NCI-H446 (cell line): ENCODE results near the gene CAVIN2.

Experiments used
- DNase-seq, 2 experiments: peaks; one replicate each; lab custom pipeline; 2025; lab: John Stamatoyannopoulos, UW

Gene CAVIN2, protein sequence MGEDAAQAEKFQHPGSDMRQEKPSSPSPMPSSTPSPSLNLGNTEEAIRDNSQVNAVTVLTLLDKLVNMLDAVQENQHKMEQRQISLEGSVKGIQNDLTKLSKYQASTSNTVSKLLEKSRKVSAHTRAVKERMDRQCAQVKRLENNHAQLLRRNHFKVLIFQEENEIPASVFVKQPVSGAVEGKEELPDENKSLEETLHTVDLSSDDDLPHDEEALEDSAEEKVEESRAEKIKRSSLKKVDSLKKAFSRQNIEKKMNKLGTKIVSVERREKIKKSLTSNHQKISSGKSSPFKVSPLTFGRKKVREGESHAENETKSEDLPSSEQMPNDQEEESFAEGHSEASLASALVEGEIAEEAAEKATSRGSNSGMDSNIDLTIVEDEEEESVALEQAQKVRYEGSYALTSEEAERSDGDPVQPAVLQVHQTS

DNA sequence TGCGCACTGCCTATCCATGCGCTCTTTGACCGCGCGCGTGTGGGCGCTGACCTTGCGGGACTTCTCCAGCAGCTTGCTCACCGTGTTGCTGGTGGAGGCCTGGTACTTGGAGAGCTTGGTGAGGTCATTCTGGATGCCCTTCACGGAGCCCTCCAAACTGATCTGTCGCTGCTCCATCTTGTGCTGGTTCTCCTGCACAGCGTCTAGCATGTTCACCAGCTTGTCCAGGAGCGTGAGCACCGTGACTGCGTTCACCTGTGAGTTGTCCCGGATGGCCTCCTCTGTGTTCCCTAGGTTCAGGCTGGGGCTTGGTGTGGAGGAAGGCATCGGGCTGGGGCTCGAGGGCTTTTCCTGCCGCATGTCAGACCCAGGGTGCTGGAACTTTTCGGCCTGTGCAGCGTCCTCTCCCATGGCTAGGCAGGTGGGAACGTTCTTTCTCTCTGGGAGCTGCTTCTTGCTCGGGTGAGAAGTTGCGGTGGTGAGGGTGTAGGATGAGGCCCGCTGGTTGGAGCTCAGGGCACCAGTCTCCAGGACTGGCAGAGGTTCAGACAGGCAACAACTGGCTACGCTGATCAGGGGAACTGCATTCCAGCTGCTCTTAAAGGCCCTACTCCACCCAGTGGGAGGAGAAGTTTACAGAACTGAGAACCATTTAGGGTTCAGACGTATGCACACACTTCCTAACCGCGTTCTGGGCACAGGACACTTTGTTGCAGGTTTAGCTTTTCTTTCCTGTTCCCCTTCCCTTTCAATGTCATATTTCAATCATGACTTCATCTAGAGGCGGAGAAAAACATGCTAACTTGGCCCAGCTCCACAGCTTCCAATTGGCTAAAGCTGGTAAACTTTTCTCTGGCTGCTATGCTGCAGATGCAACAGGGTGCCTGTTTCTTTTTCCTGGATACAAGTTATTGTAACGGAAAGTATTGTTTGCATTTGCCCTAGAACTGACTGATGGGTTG is at the start of gene CAVIN2:
TSS of gene CAVIN2 (minus strand) at position 574 of the 962 bp plus-strand sequence. CDS start at position 411, 163 bp downstream.
- DNase-seq = peak in 1 of 2 experiments; percentile 78

DNA sequence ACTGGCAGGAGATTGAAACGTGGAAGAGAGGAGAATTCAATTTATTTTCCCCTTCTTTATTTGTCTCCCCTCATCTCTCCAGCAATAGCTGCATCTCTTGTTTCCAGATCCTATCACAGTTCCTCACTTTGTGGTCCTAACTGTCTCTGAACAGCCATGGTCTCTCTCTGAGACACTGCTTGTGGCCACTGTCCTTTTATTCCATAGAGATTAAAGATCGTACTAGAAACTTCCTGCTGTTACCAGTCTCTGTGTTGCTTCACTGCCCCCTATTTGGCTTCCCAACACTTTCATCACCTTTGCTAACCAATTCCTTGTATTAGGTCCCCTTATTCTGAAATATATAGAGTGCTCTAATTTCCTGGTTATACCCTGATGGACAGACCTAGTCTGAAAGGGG is 48.9 kb upstream of the CAVIN2 start:
- DNase-seq = no peak

DNA sequence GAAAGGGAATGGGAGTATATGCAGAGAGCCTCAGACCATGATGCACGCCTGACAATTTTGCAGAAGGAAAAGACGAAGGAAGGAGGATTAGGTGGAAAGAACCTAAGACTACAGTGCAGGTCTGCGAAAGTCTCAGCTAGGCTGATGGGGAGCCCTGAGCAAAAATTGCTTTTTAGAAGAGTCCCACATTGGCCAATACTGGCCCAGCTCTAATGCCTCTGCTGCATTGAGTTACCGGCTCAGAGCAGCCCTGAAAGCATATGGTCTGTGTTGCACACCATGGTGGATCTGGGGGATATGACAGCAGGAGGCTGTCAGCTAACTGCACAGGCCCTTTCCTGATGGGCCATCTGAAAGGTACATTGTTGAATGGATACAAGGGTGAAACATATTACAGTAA is 48.3 kb upstream of the CAVIN2 start:
- DNase-seq = peak in 1 of 2 experiments; percentile 21

DNA sequence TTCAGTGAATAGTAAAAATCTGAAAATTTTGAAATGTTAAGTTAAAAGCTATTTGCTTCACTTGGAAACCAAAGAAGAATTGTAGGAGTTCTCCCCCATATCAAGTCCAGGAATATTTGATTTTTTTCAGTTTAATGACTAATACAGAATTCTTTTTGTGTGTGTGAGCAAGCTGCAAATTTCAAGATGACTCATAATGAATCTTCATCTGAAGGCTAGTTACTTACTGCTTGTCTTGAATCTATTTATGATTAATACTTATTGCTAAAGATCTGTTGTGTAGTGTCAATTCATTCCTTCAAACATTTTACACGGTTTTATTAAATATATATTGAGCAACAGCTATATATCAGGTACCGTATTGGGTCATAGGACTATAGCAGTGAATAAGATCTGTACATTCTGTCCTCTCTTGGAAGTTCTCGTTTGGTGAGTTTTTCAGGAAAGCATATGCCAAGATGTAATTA is 47.8 kb upstream of the CAVIN2 start:
- no peak for DNase-seq

DNA sequence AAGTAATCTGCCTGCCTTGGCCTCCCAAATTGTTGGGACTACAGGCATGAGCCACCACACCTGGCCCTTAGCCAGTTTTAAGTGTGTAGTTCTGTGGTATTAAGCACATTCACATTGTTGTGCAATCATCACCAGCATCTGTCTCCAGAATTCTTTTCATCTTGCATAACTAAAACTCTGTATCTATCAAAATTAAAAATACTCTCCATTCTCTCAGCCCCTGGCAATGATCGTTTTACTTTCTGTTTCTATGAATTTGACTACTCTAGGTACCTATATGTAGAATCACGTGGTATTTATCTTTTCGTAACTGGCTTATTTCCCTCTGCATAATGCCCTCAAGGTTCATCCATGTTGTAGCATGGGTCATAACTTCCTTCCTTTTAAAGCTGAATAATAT is 45.5 kb upstream of the CAVIN2 start:
- DNase-seq = peak in 1 of 2 experiments; percentile 12

DNA sequence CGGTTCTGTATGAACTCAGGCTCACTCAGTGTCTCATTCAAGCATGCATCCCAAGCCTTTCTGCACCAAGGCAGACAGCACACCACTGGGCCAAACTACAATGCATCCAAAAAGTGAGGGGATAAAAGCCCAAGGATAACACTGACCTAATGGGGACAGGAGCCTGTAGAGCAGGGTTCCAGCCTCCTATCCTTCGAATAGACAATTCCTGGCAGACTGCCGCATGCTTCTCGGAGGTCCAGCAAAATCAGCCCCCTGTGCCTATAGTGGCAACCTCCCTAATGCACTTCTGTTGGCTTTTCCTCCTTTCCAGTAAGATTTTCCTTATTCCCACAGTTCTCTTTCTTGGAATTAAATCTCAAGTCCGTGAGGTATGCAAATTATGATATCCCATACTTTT is 44.8 kb upstream of the CAVIN2 start:
- DNase-seq = no peak

DNA sequence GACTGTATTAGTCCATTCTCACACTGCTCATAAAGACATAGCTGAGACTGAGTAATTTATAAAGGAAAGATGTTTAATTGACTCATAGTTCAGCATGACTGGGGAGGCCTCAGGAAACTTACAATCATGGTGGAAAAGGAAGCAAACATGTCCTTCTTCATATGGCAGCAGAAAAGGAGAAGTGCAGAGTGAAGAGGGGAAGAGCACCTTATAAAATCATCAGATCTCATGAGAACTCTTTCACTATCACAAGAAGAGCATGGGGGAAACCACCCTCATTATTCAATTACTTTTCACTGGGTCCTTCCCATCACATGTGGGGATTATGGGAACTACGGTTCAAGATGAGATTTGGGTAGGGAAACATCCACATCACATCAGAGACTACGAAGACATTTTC is 43.0 kb upstream of the CAVIN2 start:
- DNase-seq = no peak

DNA sequence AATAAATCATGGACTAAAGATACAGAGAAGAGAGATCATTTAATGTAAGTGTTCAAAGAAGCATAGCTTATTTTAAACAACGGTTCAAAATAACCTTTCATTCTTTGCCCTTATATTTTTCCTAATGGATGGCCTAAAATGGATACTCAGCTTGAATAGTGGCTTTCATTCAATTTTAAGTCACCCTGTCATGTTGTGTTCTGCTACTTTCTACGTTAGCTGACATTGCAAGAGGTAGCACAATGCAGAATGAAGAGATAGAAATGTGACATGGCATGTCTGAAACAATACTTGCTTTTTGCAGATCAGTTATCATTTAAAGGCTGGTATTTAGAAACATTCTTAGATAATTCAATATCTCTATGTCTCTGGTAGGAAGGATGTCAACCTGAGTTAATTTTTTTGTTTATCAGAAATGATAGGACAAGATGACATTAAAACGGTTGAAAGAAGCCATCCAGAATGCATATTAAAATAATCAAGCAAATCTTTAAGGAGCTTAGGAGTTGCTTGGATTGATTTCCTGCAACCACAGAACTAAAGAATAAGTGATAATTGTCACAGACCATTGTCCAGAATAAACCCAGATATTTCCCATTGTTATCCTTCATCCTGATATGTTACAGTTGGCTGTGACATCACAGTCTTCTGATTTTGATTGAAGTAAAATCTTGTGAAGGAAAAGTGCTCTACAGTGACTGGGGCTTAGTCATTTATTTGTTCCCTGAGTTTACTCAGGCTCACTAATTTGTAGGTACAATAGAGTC is 41.7 kb upstream of the CAVIN2 start:
- DNase-seq = no peak

DNA sequence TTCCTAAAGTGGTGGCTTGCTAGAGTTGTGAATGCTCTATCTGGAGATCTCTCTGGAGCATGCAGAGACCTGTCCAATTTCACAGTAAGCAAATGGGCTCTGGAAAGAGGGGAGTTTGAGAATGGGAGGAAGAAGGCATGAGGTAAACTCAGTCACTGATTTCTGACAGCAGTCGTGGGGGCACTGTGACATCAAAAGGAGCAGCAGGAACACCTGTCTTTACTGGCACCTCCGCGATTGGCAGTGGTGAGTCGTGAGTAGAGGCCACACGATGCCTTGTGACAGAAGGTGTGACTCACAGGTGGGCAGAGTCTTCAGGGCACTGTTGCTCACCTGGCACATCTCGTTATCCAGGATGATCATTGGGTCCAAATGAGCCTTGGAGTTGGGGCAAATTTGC is 38.8 kb upstream of the CAVIN2 start:
- DNase-seq = peak in 1 of 2 experiments; percentile 70

DNA sequence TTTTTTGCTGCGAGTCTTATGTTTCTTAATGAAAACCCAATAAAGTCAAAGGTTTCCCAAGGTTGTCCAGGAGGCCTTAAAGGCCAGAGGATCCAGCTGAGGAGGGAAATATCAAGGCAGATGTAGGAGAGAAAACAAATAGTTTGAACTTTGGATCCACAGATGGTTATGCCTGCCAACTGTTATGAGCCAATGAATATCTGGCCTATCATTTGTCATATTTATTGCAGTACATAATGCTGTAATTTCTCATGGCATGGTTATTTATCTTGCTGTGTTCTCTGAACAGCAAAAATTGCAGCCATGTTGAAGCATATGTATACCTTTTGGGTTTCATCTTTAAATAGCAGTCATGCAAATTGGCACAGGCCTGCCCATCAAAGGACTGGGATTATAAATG is 38.2 kb upstream of the CAVIN2 start:
- DNase-seq = peak; percentile 79 to 85

DNA sequence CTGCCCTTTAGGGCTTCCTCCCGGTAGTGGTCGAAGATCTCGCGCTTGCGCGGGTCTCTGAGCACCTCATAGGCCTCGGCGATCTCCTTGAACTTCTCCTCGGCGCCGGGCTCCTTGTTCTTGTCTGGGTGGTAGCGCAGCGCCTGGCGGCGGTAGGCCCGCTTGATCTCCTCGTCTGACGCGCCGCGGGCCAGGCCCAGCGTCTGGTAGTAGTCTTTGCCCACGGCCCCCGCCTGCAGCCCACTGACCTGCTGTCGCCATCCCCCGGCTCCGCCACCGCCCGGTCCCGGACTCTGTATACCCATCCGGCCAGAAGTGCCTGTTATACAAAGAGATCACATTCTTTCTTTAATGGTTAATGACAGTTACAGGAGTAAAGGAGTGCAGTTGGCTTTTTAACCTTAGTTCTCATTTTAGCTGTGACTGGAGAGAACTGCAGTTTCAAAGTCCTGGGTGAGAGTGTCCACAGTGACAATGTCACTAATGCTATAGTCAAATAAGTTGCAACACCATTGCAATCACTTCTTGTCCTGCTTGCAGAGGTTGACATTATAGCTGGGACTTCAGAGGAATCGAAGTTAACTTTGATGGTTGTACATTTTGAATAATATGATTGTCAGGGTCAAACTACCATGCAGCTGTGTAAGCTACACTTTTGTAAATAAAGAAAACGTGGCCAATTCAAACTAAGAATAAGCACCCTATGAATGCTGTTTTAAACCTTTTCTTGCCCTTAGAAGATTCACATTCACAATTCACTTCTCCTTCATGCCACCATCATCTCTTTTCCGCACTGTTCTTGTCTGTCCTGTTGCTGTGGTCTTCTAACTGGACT is 35.3 kb upstream of the CAVIN2 start:
- no peak for DNase-seq

DNA sequence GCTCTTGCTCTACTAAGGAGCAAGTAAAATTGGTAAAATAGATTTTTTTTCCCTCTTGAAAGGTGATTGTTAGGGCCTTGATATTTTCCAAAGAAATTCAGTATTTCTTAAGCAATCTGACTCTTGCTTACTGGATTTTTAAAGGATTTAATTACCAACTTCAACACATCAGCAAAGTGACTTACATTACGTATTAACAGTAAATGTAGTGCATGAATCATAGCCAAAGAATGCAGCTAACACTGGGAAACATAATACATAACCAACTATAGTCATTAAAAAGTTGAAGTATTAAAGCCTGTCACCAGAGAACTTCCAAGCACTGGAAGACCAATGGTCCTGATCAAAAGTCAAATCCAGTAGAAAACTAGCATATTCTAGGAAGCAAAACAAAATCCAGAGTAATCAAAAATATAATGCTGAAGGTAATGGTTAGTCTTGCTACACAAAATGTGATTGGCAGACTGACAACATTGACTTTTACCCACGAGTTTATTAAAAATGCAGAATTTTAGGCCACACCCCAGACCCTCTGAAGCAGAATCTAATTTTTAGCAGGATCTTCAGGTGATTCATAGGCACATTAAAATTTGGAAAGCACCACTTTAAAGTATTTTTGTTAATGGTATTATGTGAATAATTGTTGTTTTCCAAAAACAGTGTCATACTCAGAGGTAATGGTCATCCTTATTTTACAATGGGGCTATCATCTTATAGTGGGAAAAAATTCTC is 31.8 kb upstream of the CAVIN2 start:
- no peak for DNase-seq

DNA sequence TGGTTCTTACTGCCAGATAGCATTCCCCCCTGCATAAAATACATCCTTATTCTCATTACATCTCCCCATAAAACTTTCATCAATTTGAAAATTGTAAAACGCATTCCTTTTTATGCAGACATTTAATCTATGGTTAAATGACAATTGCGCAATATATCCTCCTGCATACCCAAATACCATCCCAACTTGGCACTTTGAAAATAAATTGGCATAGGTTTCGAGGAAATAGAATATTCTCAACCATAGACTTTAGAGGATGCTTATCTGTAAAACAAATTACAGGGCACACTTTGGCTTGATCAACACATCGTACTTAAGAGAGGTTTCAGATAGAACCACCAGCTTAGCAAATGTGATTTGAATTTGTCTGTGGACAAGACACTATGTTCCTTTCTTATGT is 31.0 kb upstream of the CAVIN2 start:
- no peak for DNase-seq

DNA sequence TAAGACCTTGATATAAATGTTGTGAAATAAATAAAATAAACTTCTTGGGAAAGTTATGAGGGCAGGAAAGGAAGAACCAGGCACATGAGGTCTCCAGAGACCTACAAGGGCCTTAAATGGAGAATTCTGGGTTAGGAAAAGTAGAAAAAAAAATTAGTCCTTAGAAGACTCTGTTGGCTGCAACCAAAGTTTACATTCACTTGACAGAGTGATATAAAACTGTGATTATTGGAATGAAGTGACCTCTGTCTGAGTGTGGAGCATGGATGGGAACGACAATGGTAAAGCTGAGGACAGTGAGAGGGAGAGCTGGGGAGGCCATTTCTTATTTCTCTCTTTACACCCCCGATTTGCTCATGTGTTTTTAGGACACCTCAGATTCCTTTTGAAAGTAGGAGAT is 29.0 kb upstream of the CAVIN2 start:
- no peak for DNase-seq

DNA sequence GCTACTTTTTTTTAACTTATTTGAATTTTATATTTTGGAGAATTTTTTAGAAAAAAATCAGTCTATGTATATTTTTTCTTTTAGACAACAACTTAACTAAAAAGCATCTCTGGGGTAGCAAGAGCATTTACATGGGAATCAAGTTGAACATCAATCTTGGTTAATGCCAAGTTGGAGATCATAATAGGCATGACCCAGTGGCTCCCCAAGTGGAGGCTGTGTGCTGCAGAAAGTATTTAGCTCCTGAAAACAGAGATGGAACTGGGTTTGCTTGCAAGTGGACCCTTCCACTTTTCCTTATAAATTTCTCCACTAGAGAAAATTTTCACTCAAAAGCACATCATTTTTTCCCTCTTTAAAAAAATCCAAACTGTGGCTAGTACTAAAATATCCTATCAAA is 23.9 kb upstream of the CAVIN2 start:
- DNase-seq = peak in 1 of 2 experiments; percentile 26

DNA sequence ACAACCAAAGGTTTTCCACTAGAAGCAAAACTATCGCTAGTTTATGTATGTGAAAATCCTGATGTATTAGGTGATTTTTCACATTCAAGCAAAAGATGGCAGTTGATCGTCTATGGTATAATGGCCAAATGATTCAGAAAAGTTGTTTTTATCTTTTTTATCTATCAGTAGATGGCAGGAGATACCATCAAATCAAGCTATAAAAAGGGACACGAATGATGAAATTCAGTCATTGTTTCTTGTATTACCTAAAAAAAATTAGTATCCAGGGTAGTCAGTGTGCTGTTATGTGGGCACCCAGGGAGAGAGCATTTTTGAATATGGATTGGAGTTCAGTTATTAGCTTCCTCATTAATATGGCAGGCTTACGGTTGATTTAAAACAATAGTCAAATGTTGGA is 22.9 kb upstream of the CAVIN2 start:
- peak in 1 of 2 experiments; percentile 58 for DNase-seq

DNA sequence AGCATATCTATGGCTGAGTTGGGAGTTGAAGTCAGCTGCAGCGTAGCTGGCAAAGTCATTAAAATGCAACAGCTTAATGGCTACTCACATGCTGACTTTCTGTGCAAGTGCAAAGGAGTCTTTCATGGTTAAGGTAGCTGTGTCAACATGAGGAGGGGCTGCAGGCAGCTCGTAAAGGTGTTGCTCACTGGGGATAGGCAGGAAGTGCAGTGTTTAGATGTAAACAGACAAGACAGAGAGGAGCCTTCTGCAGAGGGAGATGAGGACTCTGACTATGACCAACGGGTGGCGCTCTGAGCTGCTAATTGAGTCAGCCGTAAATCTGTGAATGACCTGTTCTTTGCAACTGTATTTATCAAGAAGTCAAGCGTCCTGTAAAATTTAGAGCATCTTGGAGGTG is 22.3 kb upstream of the CAVIN2 start:
- DNase-seq = peak in 1 of 2 experiments; percentile 61

DNA sequence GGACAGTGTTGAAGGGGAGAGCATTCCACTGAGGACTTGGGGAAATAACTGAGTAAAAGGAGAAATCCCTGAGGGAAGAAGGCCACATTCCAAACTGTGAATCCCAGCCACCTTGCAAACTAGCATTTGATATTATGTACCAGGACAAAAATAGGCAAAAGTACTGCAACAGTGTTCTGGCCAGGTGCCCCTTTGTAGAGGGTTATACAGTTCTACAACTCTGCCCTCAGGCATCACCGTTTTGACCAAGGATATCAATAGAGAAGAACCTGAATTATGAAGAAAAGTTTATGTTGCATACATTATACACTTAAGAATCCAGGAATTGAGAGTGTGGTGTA is 20.6 kb upstream of the CAVIN2 start:
- no peak for DNase-seq

DNA sequence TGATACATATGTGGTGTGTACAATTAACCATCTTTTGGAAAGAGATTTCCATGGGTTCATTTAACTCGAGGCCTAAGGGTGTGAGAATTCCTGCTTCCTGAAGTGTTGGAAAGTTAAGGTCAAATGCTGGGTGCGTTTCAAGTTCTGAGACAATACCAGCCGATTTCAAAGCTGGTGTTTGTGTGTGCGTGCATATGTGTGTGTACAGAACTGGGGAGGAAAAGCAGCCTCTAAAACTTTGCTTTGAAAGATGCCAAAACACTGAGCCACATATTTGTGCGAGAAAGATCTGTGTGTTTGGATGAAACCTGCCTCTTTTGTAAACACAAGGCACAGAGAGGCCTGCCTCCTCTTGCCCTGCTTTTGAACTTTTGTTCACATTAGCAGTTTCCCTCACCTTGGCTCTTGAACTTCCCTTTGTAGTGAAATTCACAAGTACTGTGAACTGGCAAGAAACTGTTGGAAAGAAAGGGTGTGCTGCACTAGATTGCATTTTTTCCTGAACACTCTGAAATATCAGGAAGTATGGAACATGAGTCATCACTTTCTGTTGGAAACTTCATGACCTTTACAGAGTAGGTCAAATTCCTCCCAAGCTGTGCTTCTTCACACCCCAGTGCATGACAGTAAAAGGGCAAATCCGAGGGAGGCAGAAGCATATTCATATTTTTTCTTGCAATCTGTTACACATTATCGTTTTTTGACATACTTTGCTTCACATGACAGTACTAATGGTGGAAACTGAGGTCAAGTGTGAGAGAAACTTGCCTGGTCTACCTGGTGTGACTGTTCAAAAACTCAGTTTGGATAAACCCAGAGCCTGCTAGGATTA is 20.0 kb upstream of the CAVIN2 start:
- DNase-seq = no peak

DNA sequence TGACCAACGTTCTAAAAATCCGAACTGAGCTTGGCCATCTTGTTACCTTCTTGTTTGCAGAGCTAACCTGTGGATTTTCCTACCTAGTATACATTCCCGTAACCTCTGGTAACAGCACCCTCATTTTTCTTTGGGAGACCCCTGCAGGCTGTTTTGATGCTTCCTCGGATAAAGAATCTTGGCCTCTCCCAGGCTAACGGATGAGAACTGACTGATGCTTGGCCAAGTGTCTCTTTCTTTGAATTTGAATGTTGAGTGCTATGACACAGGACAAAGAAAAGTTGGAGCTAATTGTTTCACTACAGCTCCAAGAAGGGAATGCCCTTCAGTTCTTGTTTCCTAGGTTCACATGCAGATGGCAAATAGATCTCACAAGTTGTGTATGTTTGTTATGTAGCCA is 19.3 kb upstream of the CAVIN2 start:
- no peak for DNase-seq
